GM12892 (cell line): Measurements from ENCODE around the gene NR3C2.

Source experiments
- DNase-seq: peaks from one replicate; pipeline ENCODE4 v3.0.0; 2011; ENCODE audit not compliant: insufficient read length
- FAIRE-seq: peaks from 2 replicates; lab custom pipeline; 2011; peaks lifted over from hg19 to GRCh38; lab: Jason Lieb, UNC
- POLR2A ChIP-seq: IDR thresholded peaks from 2 replicates; pipeline ENCODE4 v1.6.1; 2011; ENCODE audit warnings: low read depth, low read length, control low read depth
- POLR2AphosphoS5 ChIP-seq: IDR thresholded peaks from 2 replicates; pipeline ENCODE4 v1.6.1; 2011; ENCODE audit warnings: low read depth, low read length, control low read depth
- TAF1 ChIP-seq: IDR thresholded peaks from 2 replicates; pipeline ENCODE4 v1.6.1; 2011; ENCODE audit warnings: low read depth, mild to moderate bottlenecking, control low read depth, low read length, borderline replicate concordance

Gene NR3C2

GRCh38 chr4:148030193-148030873, 411.9 kb downstream of the NR3C2 start:
- no peak for DNase-seq
- TF ChIP-seq POLR2A (no peak), TAF1 (no peak), POLR2AphosphoS5 (no peak)
- no peak for FAIRE-seq

GRCh38 chr4:148029781-148030180, 412.4 kb downstream of the NR3C2 start:
- FAIRE-seq: no peak
- TF ChIP-seq POLR2A: no peak
- no peak for TF ChIP-seq TAF1
- no peak for TF ChIP-seq POLR2AphosphoS5
- no peak for DNase-seq
